Natural killer cell (primary cell): ENCODE results near the gene SLC9A7. TPM values are rescaled to one million over a fixed set of nuclear protein-coding genes. Genes with fewer than 3 reads are reported as not detected.

ENCODE experiments used
- ATAC-seq, 3 donors: fragments of 150-1000 bp in 2 of 3; fragments of 200-7000 bp in 1 of 3; cut with Tn5 transposase; 1 replicate in 1 of 3; 2 replicates in 2 of 3; pipeline ENCODE4 v1.10.0; 2021; ENCODE audit warnings: mild to moderate bottlenecking in 2 of 3, moderate library complexity in 2 of 3
- DNase-seq, 2 donors: peaks; one replicate each; pipeline versions ENCODE4 v3.0.0 to v3.0.0-alpha.2; 2013 to 2021; ENCODE audit warnings: mixed read lengths in 1 of 2
- H3K27ac ChIP-seq: one replicate; pipeline ENCODE4 v1.5.1; 2013; ENCODE audit warnings: mild to moderate bottlenecking, low read length
- H3K27me3 ChIP-seq: one replicate; pipeline ENCODE4 v1.6.1; 2013; ENCODE audit warnings: low read length; ENCODE audit not compliant: control insufficient read depth, insufficient read depth
- H3K36me3 ChIP-seq: one replicate; pipeline ENCODE4 v1.6.1; 2013; ENCODE audit warnings: low read length; ENCODE audit not compliant: control insufficient read depth, insufficient read depth
- H3K4me1 ChIP-seq: one replicate; pipeline ENCODE4 v1.6.1; 2013; ENCODE audit warnings: low read length; ENCODE audit not compliant: control insufficient read depth, insufficient read depth
- H3K4me3 ChIP-seq: one replicate; pipeline ENCODE4 v1.5.1; 2013; ENCODE audit warnings: low read length
- H3K9me3 ChIP-seq: one replicate; pipeline ENCODE4 v1.6.1; 2013; ENCODE audit warnings: low read length; ENCODE audit not compliant: control insufficient read depth, insufficient read depth
- H3K27ac Mint-ChIP-seq, 2 donors: one replicate each; pipeline ENCODE4 v1.8.0; 2022; ENCODE audit warnings: mild to moderate bottlenecking in 2 of 2, mixed read lengths in 2 of 2, moderate library complexity in 1 of 2
- H3K27me3 Mint-ChIP-seq, 2 donors: one replicate each; pipeline ENCODE4 v1.8.0; 2022; ENCODE audit warnings: low read depth in 2 of 2, mixed read lengths in 2 of 2
- H3K36me3 Mint-ChIP-seq: one replicate; pipeline ENCODE4 v1.8.0; 2022; ENCODE audit warnings: mixed read lengths
- H3K4me1 Mint-ChIP-seq, 2 donors: one replicate each; pipeline ENCODE4 v1.8.0; 2022; ENCODE audit warnings: mixed read lengths in 2 of 2
- H3K4me3 Mint-ChIP-seq: one replicate; pipeline ENCODE4 v1.8.0; 2022; ENCODE audit warnings: mild to moderate bottlenecking, moderate library complexity, mixed read lengths
- H3K9me3 Mint-ChIP-seq, 2 donors: one replicate each; pipeline ENCODE4 v1.8.0; 2022; ENCODE audit warnings: mixed read lengths in 2 of 2
- WGBS: methylation state at CpG from one replicate; pipeline ENCODE4 v1.1.7; 2013; ENCODE audit warnings: missing lambda C conversion rate; ENCODE audit not compliant: insufficient coverage; 5-methylcytosine and 5-hydroxymethylcytosine counted together
- intact Hi-C: fragments of 100-400 bp; cut with micrococcal nuclease; formaldehyde crosslinking; loops from one replicate; pipeline ENCODE4 v1.14.2; 2022
- total RNA-seq, 4 donors: library from RNA; stranded (reverse); fragments of 120-200 nt in 1 of 4; gene quantifications; one replicate each; pipeline versions ENCODE4 v1.2.3 to v1.2.4, GENCODE V29; 2013 to 2022
- TF ChIP-seq, protein P1 (sequence below): fragments of 200-600 bp; IDR thresholded peaks from one replicate; pipeline ENCODE4 v1.8.0; 2022; ENCODE audit warnings: antibody characterized with exemption

SLC9A7 gene
- total RNA-seq, 3 donors from 2014 or later (not counting 1 experiment from before 2014, with no cell fraction given): 0.39 to 1.1 (median 0.75) TPM

DNA sequence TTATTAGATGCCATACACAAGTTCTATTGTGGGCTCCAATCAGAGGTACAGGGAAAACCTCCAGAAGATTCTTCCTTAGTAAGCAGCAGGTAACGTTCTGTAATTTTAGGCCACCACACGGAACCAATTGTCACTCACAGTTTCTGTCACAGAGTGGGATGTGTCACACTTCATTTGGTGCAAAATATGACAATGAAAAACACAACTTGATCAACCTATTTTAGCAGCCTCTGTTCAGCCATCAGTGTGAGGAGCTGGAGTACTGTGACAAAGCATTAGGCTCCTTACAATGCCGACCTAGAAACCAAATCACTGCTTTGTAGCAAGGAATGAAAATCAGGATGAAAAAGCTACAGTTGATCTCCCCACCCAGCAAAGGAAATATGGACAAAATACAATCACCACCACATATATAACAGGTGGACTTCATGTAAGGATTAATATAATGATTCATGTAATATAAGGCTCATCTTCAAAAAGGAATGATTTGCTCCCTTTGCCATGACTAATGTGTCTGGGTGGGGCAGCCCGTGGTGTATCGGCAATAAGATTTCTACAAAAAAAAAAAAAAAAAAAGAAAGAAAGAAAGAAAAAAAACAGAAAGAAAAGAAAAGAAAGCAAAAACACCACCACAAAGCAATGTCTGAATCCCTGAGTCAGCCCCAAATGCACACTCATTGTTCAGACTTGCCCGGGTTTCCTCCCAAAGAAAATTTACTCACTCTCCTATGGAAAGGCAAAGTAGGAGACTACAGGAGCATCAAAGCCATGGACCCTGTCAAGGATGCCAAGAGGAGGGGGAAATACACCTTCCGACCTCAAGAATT, 36.0 kb downstream of the SLC9A7 start:
- peaks cover 0 to 23% of the 10 kb centered on the region in 2 donors for H3K27me3 Mint-ChIP-seq
- 61% methylated on average over 5 of the region's 7 CpGs for WGBS
- H3K4me1 Mint-ChIP-seq: no peaks in the 10 kb centered on the region
- Histone ChIP-seq H3K36me3 (no peaks in the 10 kb centered on the region), H3K27me3 (no peaks in the 10 kb centered on the region), H3K27ac (no peak overlapping the region), H3K4me1 (no peaks in the 10 kb centered on the region), H3K4me3 (no peak overlapping the region), H3K9me3 (no peaks in the 10 kb centered on the region)
- no peak overlapping the region for H3K27ac Mint-ChIP-seq
- no peak for DNase-seq
- intact Hi-C loops: no loop called here
- TF ChIP-seq, protein P1, sequence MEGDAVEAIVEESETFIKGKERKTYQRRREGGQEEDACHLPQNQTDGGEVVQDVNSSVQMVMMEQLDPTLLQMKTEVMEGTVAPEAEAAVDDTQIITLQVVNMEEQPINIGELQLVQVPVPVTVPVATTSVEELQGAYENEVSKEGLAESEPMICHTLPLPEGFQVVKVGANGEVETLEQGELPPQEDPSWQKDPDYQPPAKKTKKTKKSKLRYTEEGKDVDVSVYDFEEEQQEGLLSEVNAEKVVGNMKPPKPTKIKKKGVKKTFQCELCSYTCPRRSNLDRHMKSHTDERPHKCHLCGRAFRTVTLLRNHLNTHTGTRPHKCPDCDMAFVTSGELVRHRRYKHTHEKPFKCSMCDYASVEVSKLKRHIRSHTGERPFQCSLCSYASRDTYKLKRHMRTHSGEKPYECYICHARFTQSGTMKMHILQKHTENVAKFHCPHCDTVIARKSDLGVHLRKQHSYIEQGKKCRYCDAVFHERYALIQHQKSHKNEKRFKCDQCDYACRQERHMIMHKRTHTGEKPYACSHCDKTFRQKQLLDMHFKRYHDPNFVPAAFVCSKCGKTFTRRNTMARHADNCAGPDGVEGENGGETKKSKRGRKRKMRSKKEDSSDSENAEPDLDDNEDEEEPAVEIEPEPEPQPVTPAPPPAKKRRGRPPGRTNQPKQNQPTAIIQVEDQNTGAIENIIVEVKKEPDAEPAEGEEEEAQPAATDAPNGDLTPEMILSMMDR: no peak
- no peak for ATAC-seq
- no peaks in the 10 kb centered on the region for H3K9me3 Mint-ChIP-seq
- H3K36me3 Mint-ChIP-seq: no peaks in the 10 kb centered on the region
- H3K4me3 Mint-ChIP-seq: no peak overlapping the region

DNA sequence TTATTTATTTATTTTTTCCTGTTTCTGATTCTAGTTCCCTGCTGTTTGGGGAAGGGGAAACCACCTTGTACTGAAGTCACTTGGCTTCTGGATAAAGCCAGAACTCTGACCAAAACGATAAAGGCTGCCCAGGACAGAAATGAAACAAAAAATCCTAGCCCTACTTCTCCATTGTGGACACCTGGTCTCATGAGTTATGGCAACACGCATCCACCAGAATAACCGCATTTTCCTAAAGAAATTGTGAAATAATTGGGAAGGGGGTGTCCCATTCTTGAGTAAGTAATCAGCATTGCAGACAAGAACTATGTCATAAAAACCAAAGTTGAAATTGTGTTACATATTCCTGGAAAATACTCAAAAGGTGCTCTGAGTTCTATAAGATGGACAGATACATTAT, 42.1 kb downstream of the SLC9A7 start:
- Histone ChIP-seq H3K4me3 (no peak overlapping the region), H3K27me3 (no peaks in the 10 kb centered on the region), H3K4me1 (no peaks in the 10 kb centered on the region), H3K9me3 (no peaks in the 10 kb centered on the region), H3K36me3 (no peaks in the 10 kb centered on the region), H3K27ac (no peak overlapping the region)
- H3K4me3 Mint-ChIP-seq: no peak overlapping the region
- TF ChIP-seq, protein P1: no peak
- H3K27me3 Mint-ChIP-seq: peaks cover 4 to 12% of the 10 kb centered on the region in 2 donors
- 60% methylated on average over 1 of the region's 3 CpGs for WGBS
- no peak for DNase-seq
- no peaks in the 10 kb centered on the region for H3K36me3 Mint-ChIP-seq
- intact Hi-C loops: no loop called here
- H3K9me3 Mint-ChIP-seq: no peaks in the 10 kb centered on the region
- H3K27ac Mint-ChIP-seq: no peak overlapping the region
- no peak for ATAC-seq
- H3K4me1 Mint-ChIP-seq: peaks cover 0 to 2% of the 10 kb centered on the region in 2 donors

DNA sequence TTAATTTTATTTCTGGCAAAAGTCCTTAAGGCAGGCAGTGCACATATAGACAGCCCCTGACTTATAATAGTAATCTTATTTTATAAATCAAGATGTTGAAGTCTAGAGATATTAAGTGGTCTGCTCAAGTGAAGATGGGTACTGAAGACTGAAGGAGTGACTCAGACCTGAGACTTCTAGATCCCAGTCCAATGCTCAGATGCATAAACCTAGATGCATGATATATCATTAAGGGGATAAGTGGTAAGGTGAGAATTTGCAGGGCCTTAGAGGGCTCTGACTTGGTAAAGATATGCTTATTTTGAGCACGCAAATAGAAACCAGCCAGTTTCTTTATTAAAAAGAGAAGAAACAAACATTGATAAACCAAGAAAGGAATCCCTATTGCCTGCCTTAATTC, 42.9 kb downstream of the SLC9A7 start:
- TF ChIP-seq, protein P1: no peak
- H3K36me3 ChIP-seq: no peaks in the 10 kb centered on the region
- Mint-ChIP-seq H3K4me1 (peaks cover 0 to 7% of the 10 kb centered on the region in 2 donors), H3K36me3 (no peaks in the 10 kb centered on the region), H3K4me3 (no peak overlapping the region), H3K27me3 (peaks cover 4 to 12% of the 10 kb centered on the region in 2 donors), H3K27ac (no peak overlapping the region), H3K9me3 (no peaks in the 10 kb centered on the region)
- no peak overlapping the region for H3K4me3 ChIP-seq
- H3K27ac ChIP-seq: no peak overlapping the region
- ATAC-seq: no peak
- H3K4me1 ChIP-seq: peaks cover 3% of the 10 kb centered on the region
- no peaks in the 10 kb centered on the region for H3K9me3 ChIP-seq
- no peak for DNase-seq
- no peaks in the 10 kb centered on the region for H3K27me3 ChIP-seq
- no CpG with 5 or more reads among the region's 1 CpG for WGBS
- intact Hi-C loops: no loop called here

DNA sequence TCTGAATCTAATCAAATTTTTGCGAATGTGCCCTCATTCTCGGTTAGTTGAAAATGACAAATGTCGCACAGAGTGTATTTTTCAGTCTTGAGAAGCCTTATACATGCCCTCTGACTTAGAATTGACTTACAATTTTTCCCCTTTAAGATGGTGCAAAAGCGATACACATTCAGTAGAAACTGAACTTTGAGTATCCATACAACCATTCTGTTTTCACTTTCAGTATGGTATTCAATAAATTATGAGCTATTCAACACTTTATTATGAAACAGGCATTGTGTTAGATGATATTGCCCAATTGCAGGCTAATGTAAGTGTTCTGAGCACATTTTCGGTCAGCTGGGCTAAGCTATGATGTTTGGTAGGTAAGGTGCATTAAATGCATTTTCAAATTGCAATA, 43.4 kb downstream of the SLC9A7 start:
- peaks cover 6% of the 10 kb centered on the region for H3K4me1 ChIP-seq
- Mint-ChIP-seq H3K4me3 (no peak overlapping the region), H3K27ac (no peak overlapping the region), H3K36me3 (no peaks in the 10 kb centered on the region), H3K4me1 (peaks cover 0 to 7% of the 10 kb centered on the region in 2 donors), H3K27me3 (peaks cover 4 to 13% of the 10 kb centered on the region in 2 donors), H3K9me3 (no peaks in the 10 kb centered on the region)
- intact Hi-C loops: no loop called here
- no peak overlapping the region for H3K4me3 ChIP-seq
- no peaks in the 10 kb centered on the region for H3K9me3 ChIP-seq
- H3K27me3 ChIP-seq: no peaks in the 10 kb centered on the region
- H3K27ac ChIP-seq: no peak overlapping the region
- ATAC-seq (no peak), DNase-seq (no peak)
- TF ChIP-seq, protein P1: no peak
- no peaks in the 10 kb centered on the region for H3K36me3 ChIP-seq
- WGBS: 83% methylated on average over 5 of the region's 5 CpGs
